GM23338 (cell line): ENCODE measurements around the gene VMA21. TPM values are rescaled to one million over a fixed set of nuclear protein-coding genes. Genes with fewer than 3 reads are reported as not detected.
A peak's percentile ranks its signal among the peaks of the same experiment; 100 is the strongest.

Experiments used
- ATAC-seq: fragments of 200-7000 bp; cut with Tn5 transposase; 3 replicates; pipeline ENCODE4 v1.9.1; 2020
- DNase-seq: peaks from one replicate; pipeline ENCODE4 v3.0.0-alpha.2; 2015; ENCODE audit warnings: low spot score
- H2AFZ ChIP-seq: fragments of 200-600 bp; sonication (generic); 2 replicates; pipeline ENCODE4 v1.8.0; 2016; ENCODE audit warnings: antibody characterized with exemption, mild to moderate bottlenecking, moderate library complexity
- H3F3A ChIP-seq: fragments of 200-600 bp; sonication (generic); replicated peaks from 2 replicates; pipeline ENCODE4 v1.8.0; 2017; ENCODE audit warnings: antibody characterized with exemption, mixed run types, low read depth
- H3K27ac ChIP-seq: fragments of 200-600 bp; sonication (generic); 2 replicates; pipeline ENCODE4 v1.6.1; 2016; ENCODE audit warnings: low read depth
- H3K27me3 ChIP-seq: fragments of 200-600 bp; sonication (generic); 2 replicates; pipeline ENCODE4 v1.8.0; 2016; ENCODE audit warnings: mild to moderate bottlenecking, mixed run types, moderate library complexity; ENCODE audit not compliant: insufficient read depth
- H3K36me3 ChIP-seq: fragments of 200-600 bp; sonication (generic); 2 replicates; pipeline ENCODE4 v1.8.0; 2016; ENCODE audit warnings: mild to moderate bottlenecking; ENCODE audit not compliant: insufficient read depth
- H3K4me1 ChIP-seq: fragments of 200-600 bp; sonication (generic); 2 replicates; pipeline ENCODE4 v1.8.0; 2016; ENCODE audit warnings: mild to moderate bottlenecking, moderate library complexity; ENCODE audit not compliant: insufficient read depth
- H3K4me2 ChIP-seq: fragments of 200-600 bp; sonication (generic); 2 replicates; pipeline ENCODE4 v1.7.1; 2017; ENCODE audit warnings: mixed run types
- H3K4me3 ChIP-seq: fragments of 200-600 bp; sonication (generic); 2 replicates; pipeline ENCODE4 v1.6.1; 2016; ENCODE audit warnings: mixed run types
- H3K79me2 ChIP-seq: fragments of 200-600 bp; sonication (generic); replicated peaks from 2 replicates; pipeline ENCODE4 v1.8.0; 2017; ENCODE audit warnings: mild to moderate bottlenecking; ENCODE audit not compliant: insufficient read depth
- H3K9me2 ChIP-seq: fragments of 200-600 bp; sonication (generic); 2 replicates; pipeline ENCODE4 v1.8.0; 2017; ENCODE audit not compliant: insufficient read depth
- H4K20me1 ChIP-seq: fragments of 200-600 bp; sonication (generic); replicated peaks from 2 replicates; pipeline ENCODE4 v1.8.0; 2017; ENCODE audit warnings: mild to moderate bottlenecking; ENCODE audit not compliant: insufficient read depth
- H3K27ac Mint-ChIP-seq: 2 replicates; pipeline ENCODE4 v1.8.0; 2020; ENCODE audit warnings: inconsistent platforms, mild to moderate bottlenecking, moderate library complexity, mixed read lengths
- H3K27me3 Mint-ChIP-seq: 3 replicates; pipeline ENCODE4 v1.8.0; 2022; ENCODE audit warnings: low read depth, mild to moderate bottlenecking, moderate library complexity, mixed read lengths, inconsistent platforms; ENCODE audit not compliant: insufficient read depth, poor library complexity
- H3K36me3 Mint-ChIP-seq: 3 replicates; pipeline ENCODE4 v1.8.0; 2021; ENCODE audit warnings: low read depth, mild to moderate bottlenecking, inconsistent platforms, moderate library complexity, mixed read lengths
- H3K4me1 Mint-ChIP-seq: 3 replicates; pipeline ENCODE4 v1.8.0; 2020; ENCODE audit warnings: mild to moderate bottlenecking, inconsistent platforms, mixed read lengths
- H3K4me3 Mint-ChIP-seq: 3 replicates; pipeline ENCODE4 v1.8.0; 2021; ENCODE audit warnings: moderate library complexity, mild to moderate bottlenecking, inconsistent platforms, mixed read lengths
- H3K9me3 Mint-ChIP-seq: 3 replicates; pipeline ENCODE4 v1.8.0; 2020; ENCODE audit warnings: moderate library complexity, mild to moderate bottlenecking, inconsistent platforms, mixed read lengths
- CREB1 ChIP-seq: fragments of 250-450 bp; sonication (Bioruptor Pico); IDR thresholded peaks from 2 replicates; pipeline ENCODE4 v1.5.0; 2020; ENCODE audit warnings: low read depth, mild to moderate bottlenecking, moderate library complexity
- CTCF ChIP-seq, 2 experiments: fragments of 200-600 bp in 1 of 2; sonication (generic) in 1 of 2; conservative IDR thresholded peaks; 2 replicates each; pipeline versions ENCODE4 v1.5.1 to v1.6.1; 2016 to 2017; ENCODE audit warnings: antibody characterized with exemption in 2 of 2, low read depth in 2 of 2, mild to moderate bottlenecking in 2 of 2, moderate library complexity in 1 of 2
- ETS1 ChIP-seq: IDR thresholded peaks from 2 replicates; pipeline ENCODE4 v1.6.1; 2016; ENCODE audit warnings: antibody characterized with exemption
- EZH2 ChIP-seq: fragments of 200-600 bp; sonication (generic); IDR thresholded peaks from one replicate; pipeline ENCODE4 v1.8.0; 2017; ENCODE audit warnings: antibody characterized with exemption, mild to moderate bottlenecking, low read depth; ENCODE audit not compliant: unreplicated experiment
- EZH2phosphoT487 ChIP-seq: fragments of 200-600 bp; sonication (generic); IDR thresholded peaks from one replicate; pipeline ENCODE4 v1.8.1; 2018; ENCODE audit warnings: antibody characterized with exemption; ENCODE audit not compliant: unreplicated experiment
- JUNB ChIP-seq: IDR thresholded peaks from one replicate; pipeline ENCODE4 v1.6.1; 2016; ENCODE audit warnings: antibody characterized with exemption; ENCODE audit not compliant: unreplicated experiment
- NANOG ChIP-seq: IDR thresholded peaks from 2 replicates; pipeline ENCODE4 v1.6.1; 2016; ENCODE audit warnings: antibody characterized with exemption, borderline replicate concordance
- POLR2AphosphoS5 ChIP-seq: IDR thresholded peaks from 2 replicates; pipeline ENCODE4 v1.6.1; 2016; ENCODE audit warnings: antibody characterized with exemption, low read depth
- REST ChIP-seq: IDR thresholded peaks from one replicate; pipeline ENCODE4 v1.6.1; 2018; ENCODE audit warnings: antibody characterized with exemption; ENCODE audit not compliant: unreplicated experiment
- STAT1 ChIP-seq: IDR thresholded peaks from one replicate; pipeline ENCODE4 v1.6.1; 2016; ENCODE audit warnings: antibody characterized with exemption; ENCODE audit not compliant: unreplicated experiment
- ZNF114 ChIP-seq: fragments of 250-450 bp; sonication (Bioruptor Pico); IDR thresholded peaks from 2 replicates; pipeline ENCODE4 v1.5.0; 2020; ENCODE audit warnings: mild to moderate bottlenecking, moderate library complexity
- ZNF331 ChIP-seq: fragments of 250-450 bp; sonication (Bioruptor Pico); IDR thresholded peaks from 2 replicates; pipeline ENCODE4 v1.5.0; 2020; ENCODE audit warnings: low read depth, mild to moderate bottlenecking, moderate library complexity
- ZNF462 ChIP-seq: fragments of 250-450 bp; sonication (Bioruptor Pico); IDR thresholded peaks from 2 replicates; pipeline ENCODE4 v1.5.0; 2020; ENCODE audit warnings: mild to moderate bottlenecking, moderate library complexity
- polyA plus RNA-seq: library from polyadenylated mRNA; unstranded; fragments of >200 nt; fragmentation: Nextera tagmentation; extraction: Ambion mirVana; gene quantifications from 2 replicates; pipeline ENCODE4 v1.2.1, GENCODE V29; 2016
- total RNA-seq: library from RNA; depleted of rRNA; stranded (reverse); fragments of >200 nt; shearing (Covaris generic); gene quantifications from 2 replicates; pipeline ENCODE4 v1.2.3, GENCODE V29; 2014

VMA21 gene
- total and polyA plus RNA-seq, 2 experiments from 2014 or later = 34.8 to 90.3 TPM

GRCh38 chrX:151397741-151398070 lies 700 bp downstream of the VMA21 start:
- H3K27ac ChIP-seq = 0 out of 2 replicates have a peak overlapping the region, but pooled peaks have one; percentile 45
- peak overlapping the region; percentile 71 for H3K4me3 ChIP-seq
- H3K27ac Mint-ChIP-seq = peak overlapping the region; percentile 75; the same call in 1 of the 2 replicates
- H3K4me1 ChIP-seq = no peaks in the 10 kb centered on the region
- no peaks in the 10 kb centered on the region for H3K36me3 ChIP-seq
- peaks cover 15% of the 10 kb centered on the region for H3K4me1 Mint-ChIP-seq
- H3K9me3 Mint-ChIP-seq = no peaks in the 10 kb centered on the region; the same call in 2 of the 3 replicates
- H4K20me1 ChIP-seq = no peaks in the 10 kb centered on the region
- peaks cover 7% of the 10 kb centered on the region; the same call in 2 of the 3 replicates for H3K36me3 Mint-ChIP-seq
- H3K79me2 ChIP-seq = peaks cover 54% of the 10 kb centered on the region
- H3K9me2 ChIP-seq = no peaks in the 10 kb centered on the region
- DNase-seq (peak; percentile 11), ATAC-seq (peak; percentile 9)
- H2AFZ ChIP-seq = no peak overlapping the region
- H3K27me3 Mint-ChIP-seq = peaks cover 5% of the 10 kb centered on the region
- TF ChIP-seq ZNF331 (CRISPR knock-in tag) = no peak
- no peak for TF ChIP-seq REST
- no peak for TF ChIP-seq POLR2AphosphoS5
- TF ChIP-seq ZNF462 = no peak
- TF ChIP-seq EZH2phosphoT487 = no peak
- TF ChIP-seq ZNF114 (CRISPR knock-in tag) = no peak
- no peak for TF ChIP-seq CREB1 (CRISPR knock-in tag)
- no peak for TF ChIP-seq STAT1
- TF ChIP-seq ETS1 = no peak
- TF ChIP-seq JUNB = no peak
- TF ChIP-seq CTCF (conservative IDR thresholded peaks at IDR 0.05; ENCODE audit: low read depth in 2 of 2) = no peak
- TF ChIP-seq NANOG = no peak
- no peak for TF ChIP-seq EZH2
- no peaks in the 10 kb centered on the region for H3K27me3 ChIP-seq
- H3F3A ChIP-seq = no peaks in the 10 kb centered on the region
- H3K4me3 Mint-ChIP-seq = peak overlapping the region; percentile 94
- H3K4me2 ChIP-seq = peak overlapping the region; percentile 85
